NCI-H2081 treated with DMSO at 0.1 percent for 48 hours (cell line): ENCODE measurements around the gene RASSF8.
"Not testable (repeated sequence)": the region's sequence is repeated elsewhere in the genome, so short reads cannot be mapped to it uniquely, and the experiment has no call there.

Source experiments
- DNase-seq: peaks from one replicate; lab custom pipeline; 2025; lab: John Stamatoyannopoulos, UW

RASSF8 gene

GRCh38 chr12:26057271-26057670, 98.8 kb downstream of the RASSF8 start:
- DNase-seq, result not testable (repeated sequence)

GRCh38 chr12:26058308-26058707, 99.8 kb downstream of the RASSF8 start:
- DNase-seq, result no peak

GRCh38 chr12:26058818-26059217, 100.3 kb downstream of the RASSF8 start:
- no peak for DNase-seq

GRCh38 chr12:26062006-26062405, 103.5 kb downstream of the RASSF8 start:
- no peak for DNase-seq

- no peak for DNase-seq
These were observed 104.1 kb downstream of the RASSF8 start for GRCh38 chr12:26062566-26062965.

GRCh38 chr12:26065451-26065850, 107.0 kb downstream of the RASSF8 start:
- DNase-seq, result no peak

GRCh38 chr12:26068503-26068902, 110.0 kb downstream of the RASSF8 start:
- no peak for DNase-seq

GRCh38 chr12:26069796-26070195, 111.3 kb downstream of the RASSF8 start:
- no peak for DNase-seq

- DNase-seq, result no peak
These were observed 119.6 kb downstream of the RASSF8 start for GRCh38 chr12:26077915-26078702.

- no peak for DNase-seq
These were observed 122.4 kb downstream of the RASSF8 start for GRCh38 chr12:26080911-26081310.

- no peak for DNase-seq
These were observed 128.5 kb downstream of the RASSF8 start for GRCh38 chr12:26086936-26087335.

GRCh38 chr12:26088998-26089397, 130.5 kb downstream of the RASSF8 start:
- DNase-seq, result no peak

GRCh38 chr12:26090836-26091510, 132.5 kb downstream of the RASSF8 start:
- no peak for DNase-seq

- DNase-seq, result no peak
These were observed 133.3 kb downstream of the RASSF8 start for GRCh38 chr12:26091822-26092221.

- DNase-seq, result no peak
These were observed 134.0 kb downstream of the RASSF8 start for GRCh38 chr12:26092346-26093105.

GRCh38 chr12:26095186-26095585, 136.7 kb downstream of the RASSF8 start:
- no peak for DNase-seq

- DNase-seq, result no peak
These were observed 137.6 kb downstream of the RASSF8 start for GRCh38 chr12:26096036-26096435.

GRCh38 chr12:26097046-26097878, 138.8 kb downstream of the RASSF8 start:
- DNase-seq, result no peak

- no peak for DNase-seq
These were observed 142.3 kb downstream of the RASSF8 start for GRCh38 chr12:26100666-26101349.

- DNase-seq, result no peak
These were observed 142.9 kb downstream of the RASSF8 start for GRCh38 chr12:26101350-26101734.

- DNase-seq, result no peak
These were observed 143.3 kb downstream of the RASSF8 start for GRCh38 chr12:26101763-26102162.
